CD4-positive, CD25-positive, alpha-beta regulatory T cell (primary cell): ENCODE results near the gene EYA2. TPM values are rescaled to one million over a fixed set of nuclear protein-coding genes. Genes with fewer than 3 reads are reported as not detected.
"Not testable (repeated sequence)": the region's sequence is repeated elsewhere in the genome, so short reads cannot be mapped to it uniquely, and the experiment has no call there.

Experiments used
- ATAC-seq, 2 donors: fragments of 150-1000 bp; cut with Tn5 transposase; one replicate each; pipeline ENCODE4 v1.10.0; 2021; ENCODE audit warnings: low read depth in 2 of 2, moderate number of reproducible peaks in 2 of 2, moderate library complexity in 1 of 2
- DNase-seq, 3 donors: peaks; one replicate each; pipeline versions ENCODE4 v3.0.0 to v3.0.0-alpha.2; 2012 to 2022; ENCODE audit warnings: mixed read lengths in 1 of 3
- H3K27ac ChIP-seq: one replicate; pipeline ENCODE4 v1.7.0; 2013; ENCODE audit warnings: mild to moderate bottlenecking, low read length; ENCODE audit not compliant: insufficient read depth, poor library complexity, severe bottlenecking
- H3K27me3 ChIP-seq: one replicate; pipeline ENCODE4 v1.7.0; 2013; ENCODE audit warnings: low read length; ENCODE audit not compliant: control insufficient read depth, insufficient read depth
- H3K36me3 ChIP-seq: one replicate; pipeline ENCODE4 v1.7.0; 2013; ENCODE audit warnings: mild to moderate bottlenecking, low read length, moderate library complexity; ENCODE audit not compliant: control insufficient read depth, insufficient read depth
- H3K4me1 ChIP-seq: 2 replicates; pipeline ENCODE4 v1.7.0; 2013; ENCODE audit warnings: mild to moderate bottlenecking, low read length; ENCODE audit not compliant: insufficient read depth, control insufficient read depth, poor library complexity, severe bottlenecking
- H3K4me3 ChIP-seq: one replicate; pipeline ENCODE4 v1.7.0; 2013; ENCODE audit warnings: low read depth, mild to moderate bottlenecking, low read length, moderate library complexity
- H3K9me3 ChIP-seq, 2 experiments: 1 replicate in 1 of 2; 2 replicates in 1 of 2; pipeline ENCODE4 v1.7.0; 2013; ENCODE audit warnings: low read length in 2 of 2, mild to moderate bottlenecking in 1 of 2, moderate library complexity in 1 of 2; ENCODE audit not compliant: control insufficient read depth in 2 of 2
- H3K27ac Mint-ChIP-seq, 3 donors: one replicate each; pipeline ENCODE4 v1.8.0; 2020 to 2022; ENCODE audit warnings: mild to moderate bottlenecking in 3 of 3, mixed read lengths in 3 of 3, moderate library complexity in 2 of 3
- H3K27me3 Mint-ChIP-seq: one replicate; pipeline ENCODE4 v1.8.0; 2022; ENCODE audit warnings: mild to moderate bottlenecking, mixed read lengths
- H3K36me3 Mint-ChIP-seq: one replicate; pipeline ENCODE4 v1.8.0; 2020; ENCODE audit warnings: mixed read lengths
- H3K4me1 Mint-ChIP-seq, 4 donors: one replicate each; pipeline ENCODE4 v1.8.0; 2020 to 2022; ENCODE audit warnings: mixed read lengths in 4 of 4, mild to moderate bottlenecking in 1 of 4
- H3K4me3 Mint-ChIP-seq, 4 donors: one replicate each; pipeline ENCODE4 v1.8.0; 2020 to 2022; ENCODE audit warnings: mild to moderate bottlenecking in 4 of 4, mixed read lengths in 4 of 4, moderate library complexity in 3 of 4
- H3K9me3 Mint-ChIP-seq, 7 donors: one replicate each; pipeline ENCODE4 v1.8.0; 2020 to 2022; ENCODE audit warnings: mixed read lengths in 7 of 7, mild to moderate bottlenecking in 3 of 7, moderate library complexity in 2 of 7
- polyA plus RNA-seq, 4 donors: library from polyadenylated mRNA; unstranded; fragments of 300-500 nt; fragmentation: Illumina TruSeq; gene quantifications; one replicate each; pipeline ENCODE4 v1.2.3, GENCODE V29; 2021
- total RNA-seq: library from RNA; stranded (reverse); gene quantifications from one replicate; pipeline ENCODE4 v1.2.3, GENCODE V29; 2022

Gene EYA2
- total and polyA plus RNA-seq, 5 donors from 2014 or later: not detected

GRCh38 chr20:46922841-46923240, 28.2 kb downstream of the EYA2 start:
- H3K27me3 ChIP-seq, H3K9me3 Mint-ChIP-seq, H3K27me3 Mint-ChIP-seq, H3K9me3 ChIP-seq, H3K27ac ChIP-seq, H3K36me3 Mint-ChIP-seq, H3K36me3 ChIP-seq, H3K4me3 ChIP-seq, H3K4me1 Mint-ChIP-seq, ATAC-seq, H3K4me3 Mint-ChIP-seq, H3K4me1 ChIP-seq, H3K27ac Mint-ChIP-seq, DNase-seq: not testable (repeated sequence)

GRCh38 chr20:46923550-46923949, 28.9 kb downstream of the EYA2 start:
- no peak overlapping the region for H3K4me3 ChIP-seq
- no peak for ATAC-seq
- H3K4me1 ChIP-seq: no peaks in the 10 kb centered on the region
- H3K9me3 ChIP-seq: no peaks in the 10 kb centered on the region
- no peaks in the 10 kb centered on the region for H3K36me3 ChIP-seq
- Mint-ChIP-seq H3K4me1 (no peaks in the 10 kb centered on the region), H3K4me3 (no peak overlapping the region), H3K9me3 (peaks cover 0 to 4% (median 0%) of the 10 kb centered on the region in 7 donors), H3K36me3 (no peaks in the 10 kb centered on the region), H3K27me3 (no peaks in the 10 kb centered on the region), H3K27ac (no peak overlapping the region)
- H3K27ac ChIP-seq: no peak overlapping the region
- H3K27me3 ChIP-seq: no peaks in the 10 kb centered on the region
- DNase-seq: no peak

- no peak for DNase-seq
- no peaks in the 10 kb centered on the region for H3K9me3 ChIP-seq
- no peak for ATAC-seq
- H3K27me3 ChIP-seq: no peaks in the 10 kb centered on the region
- H3K36me3 ChIP-seq: no peaks in the 10 kb centered on the region
- no peaks in the 10 kb centered on the region for H3K4me1 ChIP-seq
- H3K4me1 Mint-ChIP-seq: no peaks in the 10 kb centered on the region
- no peak overlapping the region for H3K27ac Mint-ChIP-seq
- H3K27ac ChIP-seq: no peak overlapping the region
- H3K9me3 Mint-ChIP-seq: peaks cover 0 to 3% (median 0%) of the 10 kb centered on the region in 7 donors
- H3K27me3 Mint-ChIP-seq: peaks cover 12% of the 10 kb centered on the region
- H3K4me3 ChIP-seq: no peak overlapping the region
- H3K4me3 Mint-ChIP-seq: no peak overlapping the region
- no peaks in the 10 kb centered on the region for H3K36me3 Mint-ChIP-seq
Measured at GRCh38 chr20:46928580-46929132, 34.0 kb downstream of the EYA2 start.

- no peak overlapping the region for H3K4me3 ChIP-seq
- H3K27me3 Mint-ChIP-seq: peaks cover 19% of the 10 kb centered on the region
- peaks cover 0 to 2% (median 0%) of the 10 kb centered on the region in 7 donors for H3K9me3 Mint-ChIP-seq
- H3K36me3 Mint-ChIP-seq: no peaks in the 10 kb centered on the region
- DNase-seq: no peak
- H3K27ac Mint-ChIP-seq: no peak overlapping the region
- no peak for ATAC-seq
- no peak overlapping the region for H3K4me3 Mint-ChIP-seq
- H3K4me1 ChIP-seq: no peaks in the 10 kb centered on the region
- no peaks in the 10 kb centered on the region for H3K36me3 ChIP-seq
- no peaks in the 10 kb centered on the region for H3K4me1 Mint-ChIP-seq
- no peaks in the 10 kb centered on the region for H3K9me3 ChIP-seq
- no peaks in the 10 kb centered on the region for H3K27me3 ChIP-seq
- H3K27ac ChIP-seq: no peak overlapping the region
Measured at GRCh38 chr20:46929902-46930301, 35.3 kb downstream of the EYA2 start.

- H3K4me1 ChIP-seq: no peaks in the 10 kb centered on the region
- no peaks in the 10 kb centered on the region for H3K9me3 ChIP-seq
- Mint-ChIP-seq H3K36me3 (no peaks in the 10 kb centered on the region), H3K4me1 (no peaks in the 10 kb centered on the region), H3K27me3 (peaks cover 19% of the 10 kb centered on the region), H3K9me3 (peaks cover 0 to 2% (median 0%) of the 10 kb centered on the region in 7 donors), H3K27ac (no peak overlapping the region), H3K4me3 (peak overlapping the region in 1 of 4 donors; percentile 13)
- H3K4me3 ChIP-seq: no peak overlapping the region
- DNase-seq: no peak
- no peaks in the 10 kb centered on the region for H3K36me3 ChIP-seq
- H3K27me3 ChIP-seq: no peaks in the 10 kb centered on the region
- no peak overlapping the region for H3K27ac ChIP-seq
- no peak for ATAC-seq
Measured at GRCh38 chr20:46930640-46931339, 36.1 kb downstream of the EYA2 start.

GRCh38 chr20:46931699-46932098, 37.1 kb downstream of the EYA2 start:
- Mint-ChIP-seq H3K36me3 (no peaks in the 10 kb centered on the region), H3K27ac (no peak overlapping the region), H3K27me3 (peaks cover 19% of the 10 kb centered on the region), H3K9me3 (peaks cover 0 to 2% (median 0%) of the 10 kb centered on the region in 7 donors), H3K4me3 (no peak overlapping the region), H3K4me1 (no peaks in the 10 kb centered on the region)
- Histone ChIP-seq H3K9me3 (no peaks in the 10 kb centered on the region), H3K27me3 (no peaks in the 10 kb centered on the region), H3K4me3 (no peak overlapping the region), H3K27ac (no peak overlapping the region), H3K4me1 (no peaks in the 10 kb centered on the region), H3K36me3 (no peaks in the 10 kb centered on the region)
- no peak for ATAC-seq
- DNase-seq: no peak

- H3K27me3 Mint-ChIP-seq: peaks cover 19% of the 10 kb centered on the region
Measured at GRCh38 chr20:46932439-46932838, 37.8 kb downstream of the EYA2 start.

GRCh38 chr20:46933150-46933549, 38.5 kb downstream of the EYA2 start:
- no peaks in the 10 kb centered on the region for H3K4me1 ChIP-seq
- no peak overlapping the region for H3K4me3 ChIP-seq
- ATAC-seq (no peak), DNase-seq (no peak)
- no peak overlapping the region for H3K27ac ChIP-seq
- H3K27me3 Mint-ChIP-seq: peaks cover 19% of the 10 kb centered on the region
- H3K9me3 Mint-ChIP-seq: peaks cover 0 to 2% (median 0%) of the 10 kb centered on the region in 7 donors
- no peak overlapping the region for H3K4me3 Mint-ChIP-seq
- H3K27ac Mint-ChIP-seq: no peak overlapping the region
- H3K36me3 Mint-ChIP-seq: no peaks in the 10 kb centered on the region
- H3K4me1 Mint-ChIP-seq: no peaks in the 10 kb centered on the region
- no peaks in the 10 kb centered on the region for H3K36me3 ChIP-seq
- H3K27me3 ChIP-seq: no peaks in the 10 kb centered on the region
- H3K9me3 ChIP-seq: no peaks in the 10 kb centered on the region

More at GRCh38 chr20:46932439-46932838, 37.8 kb downstream of the EYA2 start:
- H3K4me1 Mint-ChIP-seq, ATAC-seq, H3K36me3 ChIP-seq, H3K4me3 ChIP-seq, H3K27ac Mint-ChIP-seq, H3K27ac ChIP-seq, H3K27me3 ChIP-seq, H3K9me3 Mint-ChIP-seq, DNase-seq, H3K4me1 ChIP-seq, H3K9me3 ChIP-seq, H3K4me3 Mint-ChIP-seq, H3K36me3 Mint-ChIP-seq: not testable (repeated sequence)
